Measurements from ENCODE around the gene TMEM273.
A peak's percentile ranks its signal among the peaks of the same experiment; 100 is the strongest.

Gene TMEM273

GRCh38 chr10:49151025-49151445 lies 37.2 kb downstream of the TMEM273 start:
- ATAC-seq, result peak; percentile 31; the same call in 1 of the 3 replicates
- TF ChIP-seq ZFP30 (CRISPR knock-in tag; IDR thresholded peaks at IDR 0.05) (no peak), OSR1 (CRISPR knock-in tag; IDR thresholded peaks at IDR 0.05) (no peak), PPARA (CRISPR knock-in tag; IDR thresholded peaks at IDR 0.05; ENCODE audit: borderline replicate concordance) (no peak), ISL1 (CRISPR knock-in tag; IDR thresholded peaks at IDR 0.05) (no peak), ZC3H10 (CRISPR knock-in tag; IDR thresholded peaks at IDR 0.05) (no peak), ZNF70 (CRISPR knock-in tag; IDR thresholded peaks at IDR 0.05) (no peak; the same call in 1 of the 2 replicates), TCF4 (CRISPR knock-in tag; IDR thresholded peaks at IDR 0.05; ENCODE audit: borderline replicate concordance) (peak; percentile 95)

- no peak for TF ChIP-seq TOX (CRISPR knock-in tag; IDR thresholded peaks at IDR 0.05; ENCODE audit: borderline replicate concordance)
- no peak for TF ChIP-seq ESRRG (CRISPR knock-in tag; IDR thresholded peaks at IDR 0.05)
- TF ChIP-seq GLIS3 (CRISPR knock-in tag; IDR thresholded peaks at IDR 0.05), result no peak
- no peak for TF ChIP-seq PPARA (CRISPR knock-in tag; IDR thresholded peaks at IDR 0.05; ENCODE audit: borderline replicate concordance)
- no peak for TF ChIP-seq BACH2 (CRISPR knock-in tag; IDR thresholded peaks at IDR 0.05; ENCODE audit: borderline replicate concordance)
- no peak for TF ChIP-seq CSDC2 (CRISPR knock-in tag; IDR thresholded peaks at IDR 0.05)
- no peak for TF ChIP-seq TSHZ2 (CRISPR knock-in tag; IDR thresholded peaks at IDR 0.05)
- no peak for TF ChIP-seq CSRNP3 (CRISPR knock-in tag; IDR thresholded peaks at IDR 0.05)
- ATAC-seq, result no peak
These were observed 37.8 kb downstream of the TMEM273 start for GRCh38 chr10:49150426-49150825.

GRCh38 chr10:49149881-49150280 lies 38.3 kb downstream of the TMEM273 start:
- TF ChIP-seq ZNF565 (CRISPR knock-in tag; conservative IDR thresholded peaks at IDR 0.05; ENCODE audit: low read depth) (no peak), PATZ1 (CRISPR knock-in tag; IDR thresholded peaks at IDR 0.05; ENCODE audit: borderline replicate concordance) (no peak), OSR1 (CRISPR knock-in tag; IDR thresholded peaks at IDR 0.05) (no peak), PPARA (CRISPR knock-in tag; IDR thresholded peaks at IDR 0.05; ENCODE audit: borderline replicate concordance) (no peak), POU6F1 (CRISPR knock-in tag; IDR thresholded peaks at IDR 0.05; ENCODE audit: borderline replicate concordance, low read depth) (no peak), CSRNP3 (CRISPR knock-in tag; IDR thresholded peaks at IDR 0.05) (no peak), GLIS3 (CRISPR knock-in tag; IDR thresholded peaks at IDR 0.05) (no peak)
- ATAC-seq, result no peak

GRCh38 chr10:49144058-49144720 lies 44.0 kb downstream of the TMEM273 start:
- ATAC-seq, result no peak; the same call in 2 of the 3 replicates
- TF ChIP-seq ZFP30 (CRISPR knock-in tag; IDR thresholded peaks at IDR 0.05), result no peak
- TF ChIP-seq GLIS3 (CRISPR knock-in tag; IDR thresholded peaks at IDR 0.05), result no peak
- no peak for TF ChIP-seq BACH2 (CRISPR knock-in tag; IDR thresholded peaks at IDR 0.05; ENCODE audit: borderline replicate concordance)
- no peak for TF ChIP-seq CSDC2 (CRISPR knock-in tag; IDR thresholded peaks at IDR 0.05)
- no peak for TF ChIP-seq TOX (CRISPR knock-in tag; IDR thresholded peaks at IDR 0.05; ENCODE audit: borderline replicate concordance)
- no peak for TF ChIP-seq PPARA (CRISPR knock-in tag; IDR thresholded peaks at IDR 0.05; ENCODE audit: borderline replicate concordance)
- TF ChIP-seq TSHZ2 (CRISPR knock-in tag; IDR thresholded peaks at IDR 0.05), result 0 out of 2 replicates have a peak, but pooled peaks have one; percentile 39
- TF ChIP-seq ZC3H10 (CRISPR knock-in tag; IDR thresholded peaks at IDR 0.05), result no peak
- peak; percentile 91 for TF ChIP-seq TCF4 (CRISPR knock-in tag; IDR thresholded peaks at IDR 0.05; ENCODE audit: borderline replicate concordance)
- TF ChIP-seq OSR1 (CRISPR knock-in tag; IDR thresholded peaks at IDR 0.05), result no peak
- no peak; the same call in 1 of the 2 replicates for TF ChIP-seq ZNF70 (CRISPR knock-in tag; IDR thresholded peaks at IDR 0.05)
- TF ChIP-seq ZNF8 (CRISPR knock-in tag; IDR thresholded peaks at IDR 0.05), result no peak
- TF ChIP-seq PATZ1 (CRISPR knock-in tag; IDR thresholded peaks at IDR 0.05; ENCODE audit: borderline replicate concordance), result no peak

Measured in SK-N-SH treated with all-trans-retinoic acid at 6 μM for 48 hours (cell line).